ENCODE data around the gene PTHLH.

PTHLH gene

DNA sequence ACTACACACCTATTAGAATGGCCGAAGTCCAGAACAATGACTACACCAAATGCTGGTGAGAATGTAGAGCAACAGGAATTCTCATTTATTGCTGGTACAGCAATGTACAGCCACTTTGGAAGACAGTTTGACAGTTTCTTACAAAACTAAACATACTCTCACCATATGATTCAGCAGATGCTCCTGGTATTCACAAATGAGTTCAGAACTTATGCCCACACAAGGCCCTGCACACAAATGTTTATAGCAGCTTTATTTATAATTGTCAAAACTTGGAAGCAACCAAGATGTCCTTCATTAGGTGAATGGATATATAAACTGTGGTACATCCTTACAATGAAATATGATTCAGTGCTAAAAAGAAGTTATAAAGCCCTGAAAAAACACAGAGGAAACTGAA, 38.3 kb downstream of the PTHLH start:
- DNase-seq = no peak

DNA sequence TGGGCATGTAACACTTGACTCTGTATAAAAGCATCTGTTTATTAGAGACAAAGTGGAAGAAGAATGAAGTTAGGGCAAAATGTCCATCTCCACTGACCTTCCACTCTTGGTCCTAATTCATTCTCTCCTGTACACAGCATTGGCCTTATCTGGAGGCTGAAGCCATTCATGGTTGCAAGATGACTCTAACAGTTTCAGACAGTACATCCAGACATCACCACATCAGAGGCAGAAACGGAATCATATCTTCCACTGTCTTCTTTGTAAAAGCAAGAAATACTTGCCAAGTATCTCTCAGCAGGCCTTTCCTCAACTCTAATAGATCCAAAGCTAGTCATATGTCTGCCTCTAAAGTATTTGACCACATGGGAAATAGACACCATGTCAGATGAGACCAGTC, 41.1 kb downstream of the PTHLH start:
- DNase-seq = no peak

DNA sequence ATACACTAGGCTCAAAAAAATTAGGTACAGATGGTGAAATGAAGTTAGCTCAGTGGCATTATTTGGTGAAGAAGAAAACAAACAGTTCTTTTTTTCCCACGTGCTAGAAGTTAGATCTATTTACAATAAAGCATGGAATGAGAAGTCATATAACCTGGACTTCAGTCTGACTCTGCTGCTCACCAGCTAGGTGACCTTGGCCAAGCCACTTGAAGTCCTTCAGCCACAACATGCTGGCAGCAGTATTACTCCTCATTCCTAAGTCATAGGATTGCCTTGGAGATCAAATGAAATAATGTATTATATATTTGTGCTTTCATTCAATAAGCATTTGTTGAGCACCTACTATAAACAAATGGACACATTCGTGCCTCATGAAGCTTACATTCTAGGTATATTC, 45.2 kb downstream of the PTHLH start:
- DNase-seq = no peak

DNA sequence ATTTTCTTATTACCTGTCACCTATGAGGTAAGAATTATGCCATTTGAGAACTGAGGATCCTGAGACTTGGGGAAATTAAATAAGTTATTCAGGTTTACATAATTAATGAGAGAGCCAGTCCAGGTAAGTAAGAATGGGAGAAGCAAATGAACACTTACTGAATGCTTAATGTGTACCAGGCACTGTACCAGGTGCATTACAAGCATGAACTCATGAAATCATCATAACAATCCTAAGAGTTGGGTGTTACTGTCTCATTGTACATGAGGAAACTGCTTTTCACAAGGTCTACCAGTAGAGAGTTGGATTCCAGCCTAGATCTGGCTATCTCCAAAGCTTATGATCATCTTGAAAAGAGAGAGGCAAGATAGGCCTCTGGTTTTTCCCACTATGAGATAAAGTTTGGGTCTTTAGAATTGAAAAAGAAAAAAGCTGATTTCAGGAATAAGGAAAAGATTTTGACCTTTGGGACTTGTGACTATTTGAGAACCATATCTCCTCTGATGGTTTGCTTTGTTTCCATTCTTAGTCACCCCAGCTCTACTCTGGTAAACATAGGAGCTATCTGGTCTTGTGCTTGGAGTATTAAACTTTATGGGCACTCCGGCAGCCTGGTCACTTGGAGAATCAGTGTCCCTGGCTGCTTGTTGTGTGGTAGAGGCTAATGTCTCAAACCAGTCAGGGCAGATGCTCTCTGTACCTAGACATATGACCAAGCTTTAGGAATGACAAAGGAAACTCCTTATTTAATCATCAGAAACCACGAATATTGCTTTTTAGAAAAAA, 48.0 kb downstream of the PTHLH start:
- DNase-seq = no peak

DNA sequence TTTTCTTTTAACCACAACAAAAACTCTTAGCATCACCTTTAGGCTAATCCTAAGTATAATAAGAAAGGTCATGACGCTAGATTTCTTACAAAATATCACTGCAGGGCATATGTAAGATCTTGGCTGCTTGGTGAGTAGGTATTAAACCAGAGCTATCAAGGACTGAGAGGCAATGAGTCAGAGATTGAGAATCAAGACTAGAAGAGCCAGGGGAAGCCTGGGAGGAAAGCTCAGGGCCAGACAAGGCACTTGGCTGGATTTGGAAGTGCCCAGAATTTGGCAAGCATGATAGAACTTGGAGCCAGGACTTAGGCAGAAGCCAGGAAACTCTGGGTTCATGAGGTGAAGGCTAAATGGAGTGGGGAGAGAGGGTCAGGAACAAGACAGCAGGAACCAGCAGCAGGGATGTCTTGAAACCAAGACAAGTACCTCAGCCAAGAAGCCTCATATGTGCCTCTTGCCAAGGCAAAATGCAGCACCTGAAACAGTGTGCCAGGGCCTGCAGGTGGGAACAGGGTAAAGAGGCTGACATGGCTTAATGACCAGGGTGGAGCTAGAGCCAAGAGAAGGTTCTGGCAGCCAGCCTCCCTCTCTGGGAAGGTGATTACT, 49.9 kb downstream of the PTHLH start:
- DNase-seq = no peak

DNA sequence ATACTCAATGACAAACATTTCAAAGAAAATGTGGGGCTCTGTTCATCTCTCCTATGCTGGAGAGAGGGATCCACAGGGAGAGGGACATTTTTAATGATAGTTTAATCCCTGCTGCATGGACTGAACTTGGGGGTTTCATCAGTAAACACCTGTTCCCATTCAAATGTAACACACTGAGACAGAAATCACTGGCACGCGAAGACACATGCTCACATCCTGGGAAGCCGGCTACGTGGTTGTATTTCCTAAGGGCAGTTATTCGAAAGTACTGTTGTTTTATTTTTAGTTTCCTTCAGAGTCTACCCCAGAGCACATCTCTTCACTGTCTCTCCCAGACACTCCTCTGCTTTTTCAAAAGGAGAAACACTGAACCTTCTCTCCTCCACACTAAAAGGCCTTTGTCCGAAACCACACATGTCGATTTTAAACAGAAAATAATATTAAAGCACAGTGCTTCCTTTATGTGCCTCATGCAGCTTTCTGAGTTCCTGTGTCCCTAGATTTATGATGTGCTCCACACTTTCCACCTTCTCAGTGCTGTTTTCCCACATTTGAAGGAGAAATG, 52.8 kb downstream of the PTHLH start:
- DNase-seq = no peak

DNA sequence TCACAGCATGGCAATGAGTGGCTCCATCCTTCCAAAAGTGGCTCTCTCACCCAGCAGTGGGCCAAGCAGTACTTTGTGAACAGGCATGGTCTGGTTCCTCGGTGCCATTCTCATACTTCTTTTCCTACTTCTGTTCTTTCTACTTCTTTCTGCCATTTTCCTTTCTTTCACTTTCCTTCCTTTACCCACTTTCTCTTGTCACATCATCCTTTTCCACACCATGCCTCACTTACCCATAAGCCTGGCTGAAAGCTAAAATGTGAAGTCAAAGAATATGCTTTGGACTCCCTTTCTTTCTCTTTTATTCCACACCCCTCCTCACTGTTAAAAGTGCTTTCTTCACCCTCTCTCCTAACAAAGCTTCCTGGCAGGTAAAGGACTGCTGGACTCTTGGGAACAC, 57.0 kb downstream of the PTHLH start:
- no peak for DNase-seq

DNA sequence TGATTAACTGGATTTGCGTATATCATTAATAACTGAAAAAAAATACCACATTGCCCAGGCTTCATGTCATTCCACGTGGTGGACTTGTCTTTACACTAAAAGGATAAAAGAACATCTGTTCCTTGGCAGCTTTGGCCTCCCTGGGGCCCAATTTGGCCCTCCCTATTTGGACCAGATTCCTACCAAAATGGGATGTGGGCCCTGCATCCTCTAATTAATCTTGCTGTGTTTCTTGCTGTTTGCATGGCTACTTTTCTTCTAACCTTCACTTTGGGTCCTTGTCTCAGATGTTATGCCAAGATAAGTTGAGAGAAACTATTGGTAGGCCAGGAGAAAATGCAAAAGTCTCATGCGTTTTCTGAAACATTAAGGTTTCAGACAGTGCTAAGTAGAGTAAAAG, 57.5 kb downstream of the PTHLH start:
- no peak for DNase-seq

DNA sequence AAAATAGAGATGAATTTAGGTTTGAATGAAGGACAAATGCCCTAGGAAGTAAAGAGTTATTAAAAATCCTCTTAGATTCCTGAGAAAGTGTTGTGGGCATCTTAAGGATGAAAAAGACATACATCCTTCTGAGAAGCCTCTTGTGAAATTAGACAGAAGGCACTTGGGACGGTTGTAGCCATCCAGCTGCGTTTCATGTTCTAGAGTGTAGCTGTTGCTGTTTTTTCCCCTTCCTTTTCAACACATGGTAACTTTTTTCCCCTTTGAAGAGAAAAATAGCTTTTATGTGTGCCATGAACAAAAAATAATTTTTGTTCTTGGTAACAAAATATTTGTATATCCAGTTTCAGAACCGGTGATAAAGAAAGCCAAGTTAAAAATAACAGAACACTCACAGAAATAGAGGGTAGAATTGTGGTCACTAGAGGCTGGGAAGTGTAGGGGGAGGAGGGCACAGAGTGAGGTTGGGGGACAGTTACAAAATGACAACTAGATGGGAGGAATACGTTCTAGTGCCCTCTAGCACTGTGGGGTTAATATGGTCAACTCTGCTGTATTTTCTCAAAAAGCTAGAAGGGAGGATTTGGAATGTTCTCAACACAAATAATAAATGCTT, 58.4 kb downstream of the PTHLH start:
- no peak for DNase-seq

DNA sequence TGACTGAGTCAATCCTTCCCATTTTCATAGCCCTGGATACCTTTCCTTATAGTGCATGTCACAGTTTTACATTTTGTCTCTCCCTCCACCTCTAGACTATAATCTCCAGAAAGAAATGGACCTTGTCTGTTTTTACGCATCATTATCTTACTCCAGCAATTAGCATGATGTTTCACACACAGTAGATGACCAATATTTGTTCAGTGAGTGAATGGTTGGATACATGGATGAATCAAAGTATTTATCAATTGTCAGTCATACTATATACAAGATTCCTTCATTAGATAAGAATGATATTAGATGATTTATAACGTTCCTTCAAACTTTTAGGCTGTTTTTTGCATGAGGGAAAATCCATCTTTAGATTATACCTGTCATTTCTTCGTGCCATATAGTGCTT, 61.1 kb downstream of the PTHLH start:
- no peak for DNase-seq

All from activated T-cell treated with anti-CD3 and anti-CD28 coated beads for 4 hours (primary cell).